Nephron progenitor cell (in vitro differentiated cells): ENCODE results near the gene NR6A1.
A peak's percentile ranks its signal among the peaks of the same experiment; 100 is the strongest.

Source experiments
- DNase-seq: peaks from one replicate; pipeline ENCODE4 v3.0.0; 2021
- H3K27ac Mint-ChIP-seq: 2 replicates; pipeline ENCODE4 v1.8.0; 2021; ENCODE audit warnings: mild to moderate bottlenecking, moderate library complexity, mixed read lengths
- H3K27me3 Mint-ChIP-seq: 2 replicates; pipeline ENCODE4 v1.8.0; 2021; ENCODE audit warnings: mild to moderate bottlenecking, low read depth, mixed read lengths; ENCODE audit not compliant: poor library complexity
- H3K36me3 Mint-ChIP-seq: 2 replicates; pipeline ENCODE4 v1.8.0; 2021; ENCODE audit warnings: low read depth, mixed read lengths
- H3K4me1 Mint-ChIP-seq: 2 replicates; pipeline ENCODE4 v1.8.0; 2021; ENCODE audit warnings: mixed read lengths
- H3K4me3 Mint-ChIP-seq: 2 replicates; pipeline ENCODE4 v1.8.0; 2021; ENCODE audit warnings: mild to moderate bottlenecking, moderate library complexity, mixed read lengths
- H3K9me3 Mint-ChIP-seq: 2 replicates; pipeline ENCODE4 v1.8.0; 2021; ENCODE audit warnings: mild to moderate bottlenecking, moderate library complexity, mixed read lengths
- TF ChIP-seq, protein P1 (sequence below): fragments of 200-600 bp; sonication (generic); IDR thresholded peaks from 2 replicates; pipeline ENCODE4 v1.5.0; 2021; ENCODE audit warnings: antibody characterized with exemption

Gene NR6A1

DNA sequence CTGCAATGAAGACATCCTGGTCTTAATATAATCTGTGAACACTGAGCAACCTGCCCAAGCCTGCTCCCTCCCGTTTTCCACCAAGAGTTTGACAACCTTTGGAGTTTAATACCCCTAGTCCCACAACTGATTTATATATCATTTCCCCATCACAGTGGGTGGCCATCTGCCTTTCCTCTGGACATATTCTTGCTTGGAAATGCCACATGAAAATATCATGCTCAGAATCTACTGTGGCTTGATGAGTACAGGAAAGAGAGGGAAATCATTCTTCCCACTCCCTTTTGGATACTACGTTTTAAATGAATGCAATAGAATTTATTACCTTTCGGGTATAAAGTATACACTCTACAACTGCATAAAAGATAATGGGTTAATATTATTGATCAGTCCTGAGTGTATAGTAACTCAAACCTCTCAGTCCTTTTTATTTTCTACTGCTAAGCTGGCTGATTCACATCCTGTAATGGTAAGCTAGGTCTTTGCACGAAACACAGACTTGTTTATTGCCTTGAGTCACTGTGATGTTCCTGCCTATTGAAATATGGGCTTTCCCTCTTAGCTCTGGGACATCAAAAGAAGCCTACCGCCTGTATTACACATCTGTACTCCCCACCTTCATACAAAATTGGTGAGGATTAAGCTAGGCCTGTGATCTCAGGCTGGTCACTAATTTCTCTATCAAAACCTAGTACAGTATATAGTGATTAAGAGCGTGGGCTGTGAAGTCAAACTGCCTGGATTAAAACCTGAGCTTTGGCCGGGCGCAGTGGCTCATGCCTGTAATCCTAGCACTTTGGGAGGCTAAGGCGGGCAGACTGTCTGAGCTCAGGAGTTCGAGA lies 196.4 kb downstream of the NR6A1 start:
- H3K27ac Mint-ChIP-seq = peak overlapping the region; percentile 73
- peaks cover 5% of the 10 kb centered on the region for H3K9me3 Mint-ChIP-seq
- no peak for DNase-seq
- H3K4me3 Mint-ChIP-seq = peak overlapping the region; percentile 6
- H3K27me3 Mint-ChIP-seq = no peaks in the 10 kb centered on the region
- TF ChIP-seq, protein P1, sequence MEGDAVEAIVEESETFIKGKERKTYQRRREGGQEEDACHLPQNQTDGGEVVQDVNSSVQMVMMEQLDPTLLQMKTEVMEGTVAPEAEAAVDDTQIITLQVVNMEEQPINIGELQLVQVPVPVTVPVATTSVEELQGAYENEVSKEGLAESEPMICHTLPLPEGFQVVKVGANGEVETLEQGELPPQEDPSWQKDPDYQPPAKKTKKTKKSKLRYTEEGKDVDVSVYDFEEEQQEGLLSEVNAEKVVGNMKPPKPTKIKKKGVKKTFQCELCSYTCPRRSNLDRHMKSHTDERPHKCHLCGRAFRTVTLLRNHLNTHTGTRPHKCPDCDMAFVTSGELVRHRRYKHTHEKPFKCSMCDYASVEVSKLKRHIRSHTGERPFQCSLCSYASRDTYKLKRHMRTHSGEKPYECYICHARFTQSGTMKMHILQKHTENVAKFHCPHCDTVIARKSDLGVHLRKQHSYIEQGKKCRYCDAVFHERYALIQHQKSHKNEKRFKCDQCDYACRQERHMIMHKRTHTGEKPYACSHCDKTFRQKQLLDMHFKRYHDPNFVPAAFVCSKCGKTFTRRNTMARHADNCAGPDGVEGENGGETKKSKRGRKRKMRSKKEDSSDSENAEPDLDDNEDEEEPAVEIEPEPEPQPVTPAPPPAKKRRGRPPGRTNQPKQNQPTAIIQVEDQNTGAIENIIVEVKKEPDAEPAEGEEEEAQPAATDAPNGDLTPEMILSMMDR = no peak
- peaks cover 54% of the 10 kb centered on the region for H3K4me1 Mint-ChIP-seq
- H3K36me3 Mint-ChIP-seq = peaks cover 10% of the 10 kb centered on the region

DNA sequence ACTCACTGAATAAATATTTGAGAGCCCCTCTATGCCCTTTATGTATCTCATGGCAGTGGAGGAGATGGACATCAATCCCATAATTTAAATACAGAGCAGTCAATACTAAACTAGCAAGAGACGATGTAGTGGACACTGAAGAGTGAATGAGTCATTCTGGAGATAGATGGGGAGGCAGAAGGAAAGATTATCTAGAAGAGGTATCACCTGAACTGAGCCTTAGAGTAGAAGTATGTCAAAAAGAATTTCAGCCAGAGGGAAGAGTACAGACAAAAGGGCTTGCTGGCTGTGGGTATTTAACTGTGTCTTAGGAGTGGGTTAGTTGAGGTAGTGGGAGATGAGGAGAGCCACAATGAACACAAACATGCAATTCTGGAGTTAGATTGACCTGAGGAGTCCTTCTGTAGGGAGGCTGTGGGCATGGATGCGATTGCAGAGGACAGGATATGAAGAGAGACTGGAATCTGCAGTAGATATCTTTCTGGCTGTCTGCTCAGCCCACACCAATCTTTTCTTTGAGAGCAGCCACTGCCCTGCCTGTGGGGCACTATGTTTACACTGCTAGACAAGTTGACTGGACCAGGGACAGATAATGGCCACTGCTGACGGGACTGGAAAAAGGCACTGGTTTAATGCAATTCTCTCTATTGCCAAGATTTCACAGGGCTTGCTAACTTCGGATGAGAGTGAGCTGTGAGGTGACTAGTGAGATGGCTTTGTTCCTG lies 200.0 kb downstream of the NR6A1 start:
- TF ChIP-seq, protein P1 = no peak

DNA sequence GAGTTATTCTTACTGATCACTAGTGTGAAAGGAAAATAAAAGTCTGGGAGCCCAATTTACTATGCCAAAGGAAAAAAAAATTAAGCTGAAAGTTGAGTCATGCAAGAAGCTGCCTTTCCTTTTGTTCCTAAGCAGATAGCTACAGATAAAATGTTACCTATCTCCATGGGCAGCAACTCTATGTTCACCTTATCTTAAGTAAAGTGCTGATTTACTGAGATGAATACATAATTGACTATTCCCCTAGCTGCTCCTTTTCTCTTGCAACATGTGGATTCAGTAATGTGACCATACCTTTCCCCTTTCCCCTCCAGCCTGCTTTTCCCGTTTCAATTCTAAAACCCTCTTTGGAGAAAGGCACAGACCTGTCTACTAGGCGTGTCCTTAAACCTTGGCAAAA lies 201.2 kb downstream of the NR6A1 start:
- Mint-ChIP-seq H3K27me3 (no peaks in the 10 kb centered on the region), H3K27ac (peak overlapping the region; percentile 95), H3K36me3 (peaks cover 33% of the 10 kb centered on the region), H3K9me3 (peaks cover 13% of the 10 kb centered on the region), H3K4me1 (peaks cover 74% of the 10 kb centered on the region), H3K4me3 (no peak overlapping the region)
- TF ChIP-seq, protein P1 = no peak
- DNase-seq = no peak

More for the DNA sequence above, 200.0 kb downstream of the NR6A1 start:
- Mint-ChIP-seq H3K27ac (peak overlapping the region; percentile 4), H3K36me3 (peaks cover 23% of the 10 kb centered on the region), H3K27me3 (no peaks in the 10 kb centered on the region), H3K4me1 (peaks cover 77% of the 10 kb centered on the region), H3K4me3 (no peak overlapping the region), H3K9me3 (peaks cover 9% of the 10 kb centered on the region)
- DNase-seq = no peak

DNA sequence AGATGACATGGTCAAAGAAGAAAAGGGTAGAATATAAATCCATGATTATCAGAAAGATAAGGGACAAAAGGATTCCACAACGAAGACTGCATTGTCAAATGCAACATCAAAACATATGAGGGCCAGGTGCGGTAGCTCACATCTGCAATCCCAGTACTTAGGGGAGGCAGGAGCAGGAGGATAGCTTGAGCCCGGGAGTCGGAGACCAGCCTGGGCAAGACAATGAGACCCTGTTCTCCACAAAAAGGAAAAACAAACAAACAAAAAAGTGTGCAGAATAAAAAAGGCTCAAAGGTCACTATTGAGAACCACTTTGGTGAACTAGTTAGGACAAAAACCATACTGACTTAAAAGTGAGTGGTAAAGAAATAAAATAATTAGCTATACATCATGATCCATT lies 203.7 kb downstream of the NR6A1 start:
- Mint-ChIP-seq H3K27me3 (no peaks in the 10 kb centered on the region), H3K4me1 (peaks cover 56% of the 10 kb centered on the region), H3K27ac (peak overlapping the region; percentile 77), H3K9me3 (peaks cover 13% of the 10 kb centered on the region), H3K36me3 (peaks cover 38% of the 10 kb centered on the region), H3K4me3 (peak overlapping the region; percentile 29)
- DNase-seq = no peak
- TF ChIP-seq, protein P1 = no peak

DNA sequence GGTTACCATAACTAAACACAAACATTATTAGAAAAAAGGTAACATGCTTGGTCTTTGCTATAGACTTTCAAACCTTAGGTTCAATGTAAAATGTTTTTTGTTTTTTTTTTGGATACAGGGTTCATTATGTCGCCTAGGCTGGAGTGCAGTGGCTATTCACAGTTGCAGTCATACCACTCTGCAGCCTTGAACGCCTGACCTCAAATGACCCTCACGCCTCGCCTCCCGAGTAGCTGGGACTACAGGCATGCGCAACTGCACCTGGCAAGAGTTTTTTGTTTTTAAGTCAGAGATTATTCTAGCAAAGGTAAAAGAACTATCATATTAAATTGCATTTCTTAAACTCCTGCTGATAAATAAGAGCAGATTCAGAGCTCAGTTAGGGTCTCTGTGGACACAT lies 208.8 kb downstream of the NR6A1 start:
- TF ChIP-seq, protein P1 = no peak
- peaks cover 33% of the 10 kb centered on the region for H3K4me1 Mint-ChIP-seq
- no peaks in the 10 kb centered on the region for H3K27me3 Mint-ChIP-seq
- peak; percentile 36 for DNase-seq
- H3K36me3 Mint-ChIP-seq = peaks cover 46% of the 10 kb centered on the region
- peaks cover 12% of the 10 kb centered on the region for H3K9me3 Mint-ChIP-seq
- no peak overlapping the region for H3K4me3 Mint-ChIP-seq
- peak overlapping the region; percentile 61 for H3K27ac Mint-ChIP-seq
